Mononuclear cell (primary cell): ENCODE results near the gene PER3. TPM values are rescaled to one million over a fixed set of nuclear protein-coding genes. Genes with fewer than 3 reads are reported as not detected.
"Not testable (repeated sequence)": the region's sequence is repeated elsewhere in the genome, so short reads cannot be mapped to it uniquely, and the experiment has no call there.

Experiments
- H3K27me3 ChIP-seq: 2 replicates; pipeline ENCODE4 v1.6.0; 2011; ENCODE audit warnings: low read length, control low read depth; ENCODE audit not compliant: insufficient read depth
- H3K4me1 ChIP-seq: 2 replicates; pipeline ENCODE4 v1.5.1; 2011; ENCODE audit warnings: mild to moderate bottlenecking, low read length, control low read depth; ENCODE audit not compliant: insufficient read depth
- H3K4me3 ChIP-seq: 2 replicates; pipeline ENCODE4 v1.5.1; 2011; ENCODE audit warnings: mild to moderate bottlenecking, low read length, moderate library complexity
- H3K9me3 ChIP-seq: 2 replicates; pipeline ENCODE4 v1.5.1; 2011; ENCODE audit warnings: low read depth, mild to moderate bottlenecking, control low read depth, low read length
- total RNA-seq: library from RNA; depleted of rRNA; stranded (reverse); fragments of >200 nt; gene quantifications from one replicate; pipeline ENCODE4 v1.2.3, GENCODE V29; 2012

PER3 gene
- total RNA-seq, 1 donor, result 7.3 TPM

GRCh38 chr1:7791027-7791426 is 6.9 kb downstream of the PER3 start:
- H3K9me3 ChIP-seq, result peaks cover 14% of the 10 kb centered on the region
- not testable (repeated sequence) for H3K4me3 ChIP-seq, H3K4me1 ChIP-seq, H3K27me3 ChIP-seq

GRCh38 chr1:7795406-7795805 is 11.3 kb downstream of the PER3 start:
- Histone ChIP-seq H3K27me3 (no peaks in the 10 kb centered on the region), H3K9me3 (peaks cover 11% of the 10 kb centered on the region), H3K4me3 (no peak overlapping the region), H3K4me1 (no peaks in the 10 kb centered on the region)

DNA sequence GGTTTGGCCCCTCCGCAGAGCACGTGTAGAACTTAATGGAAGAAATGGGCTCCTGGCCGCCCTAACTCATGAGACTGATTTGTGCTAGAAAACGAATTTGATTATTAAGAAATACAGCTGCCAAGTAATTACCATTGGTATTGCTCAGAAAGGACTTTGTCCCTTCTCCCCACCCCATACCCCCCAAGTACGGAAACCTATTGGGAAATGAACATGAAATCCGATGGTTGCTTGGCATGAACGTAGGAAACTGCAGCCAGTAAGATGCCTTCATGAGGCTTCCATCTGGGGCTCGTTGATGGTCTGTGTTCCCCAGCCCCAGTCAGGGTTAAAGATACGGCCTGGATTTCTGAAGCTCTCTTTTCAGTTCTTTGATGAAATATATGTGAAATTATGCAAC is 21.4 kb downstream of the PER3 start:
- Histone ChIP-seq H3K27me3 (no peaks in the 10 kb centered on the region), H3K9me3 (no peaks in the 10 kb centered on the region), H3K4me1 (no peaks in the 10 kb centered on the region), H3K4me3 (no peak overlapping the region)

DNA sequence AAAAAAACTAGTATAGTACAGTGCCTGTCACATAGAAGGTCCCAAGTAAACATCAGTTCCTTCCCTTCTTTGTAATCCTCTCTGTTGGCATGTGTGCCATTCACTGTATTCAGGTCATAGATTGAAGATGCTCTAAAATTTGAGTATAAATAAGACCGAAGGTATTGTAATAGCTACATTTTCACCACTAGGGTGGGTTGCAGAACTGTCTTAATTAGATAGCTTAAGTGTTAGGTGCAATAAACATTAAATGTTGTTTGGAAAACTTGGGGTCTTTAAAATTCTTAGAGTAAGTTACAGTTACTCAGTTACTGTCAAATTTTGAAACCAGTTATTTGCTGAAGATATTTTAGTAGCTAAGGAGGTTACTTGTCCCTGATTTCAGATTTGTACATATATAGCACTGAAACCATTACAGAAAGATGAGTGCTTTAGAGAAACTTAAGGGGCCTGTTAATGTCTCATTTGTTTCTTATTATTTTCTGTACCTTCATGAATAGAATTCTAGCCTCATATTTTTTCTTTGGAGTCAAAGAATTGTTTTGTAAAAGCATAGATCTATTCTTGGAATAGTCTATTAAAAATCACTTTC is 24.3 kb downstream of the PER3 start:
- Histone ChIP-seq H3K4me3 (no peak overlapping the region), H3K9me3 (peaks cover 4% of the 10 kb centered on the region), H3K27me3 (no peaks in the 10 kb centered on the region)

DNA sequence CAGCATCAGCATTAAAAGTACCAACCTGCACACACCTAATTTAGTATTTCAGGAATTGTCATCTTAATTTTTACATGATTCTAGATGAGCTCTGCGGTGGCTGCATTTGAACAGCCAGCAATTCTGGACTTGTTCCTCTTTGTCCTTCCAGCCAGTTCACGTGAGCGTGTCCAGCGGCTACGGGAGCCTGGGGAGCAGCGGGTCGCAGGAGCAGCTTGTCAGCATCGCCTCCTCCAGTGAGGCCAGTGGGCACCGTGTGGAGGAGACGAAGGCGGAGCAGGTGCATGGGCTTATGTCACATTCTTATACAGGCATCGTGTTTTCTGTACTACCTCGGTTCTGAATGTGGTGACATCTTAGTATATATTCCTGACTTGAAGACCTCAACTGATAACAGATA is 25.7 kb downstream of the PER3 start:
- H3K4me3 ChIP-seq, result no peak overlapping the region
- H3K9me3 ChIP-seq, result peaks cover 16% of the 10 kb centered on the region
- no peaks in the 10 kb centered on the region for H3K4me1 ChIP-seq
- H3K27me3 ChIP-seq, result no peaks in the 10 kb centered on the region

More for the DNA sequence above, 24.3 kb downstream of the PER3 start:
- no peaks in the 10 kb centered on the region for H3K4me1 ChIP-seq

DNA sequence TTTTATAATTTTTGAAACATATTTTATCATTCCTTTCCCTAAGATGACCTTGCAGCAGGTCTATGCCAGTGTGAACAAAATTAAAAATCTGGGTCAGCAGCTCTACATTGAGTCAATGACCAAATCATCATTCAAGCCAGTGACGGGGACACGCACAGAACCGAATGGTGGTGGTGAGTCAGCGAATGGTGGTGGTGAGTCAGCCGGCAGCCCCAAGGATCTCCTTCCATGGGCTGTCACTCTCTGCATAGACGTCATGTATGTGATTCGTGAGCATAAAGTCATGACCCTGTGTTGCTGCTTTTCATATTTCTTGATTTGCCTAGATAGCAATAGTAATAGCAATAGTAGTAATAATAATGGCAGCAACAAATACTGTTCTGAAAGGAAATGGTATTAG is 26.3 kb downstream of the PER3 start:
- Histone ChIP-seq H3K4me1 (no peaks in the 10 kb centered on the region), H3K9me3 (peaks cover 16% of the 10 kb centered on the region), H3K27me3 (no peaks in the 10 kb centered on the region), H3K4me3 (no peak overlapping the region)

DNA sequence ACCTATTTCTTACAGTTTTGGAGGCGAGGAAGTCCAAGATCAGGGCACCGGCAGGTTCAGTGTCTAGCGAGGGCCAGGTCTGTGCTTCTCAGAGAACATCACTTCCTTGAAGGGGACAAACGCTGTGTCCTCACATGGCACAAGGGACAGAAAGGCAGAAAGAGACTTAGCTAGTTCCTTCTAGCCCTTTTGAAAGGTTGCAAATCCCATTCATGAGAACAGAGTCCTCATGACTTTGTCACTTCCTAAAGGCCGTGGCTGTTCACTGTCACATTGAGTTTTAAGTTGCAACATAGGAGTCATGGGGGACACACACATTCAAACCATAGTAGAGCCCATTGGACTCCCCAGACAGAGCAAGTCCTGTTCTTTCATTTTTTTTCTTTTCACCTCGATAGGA is 27.4 kb downstream of the PER3 start:
- Histone ChIP-seq H3K27me3 (no peaks in the 10 kb centered on the region), H3K4me1 (no peaks in the 10 kb centered on the region), H3K4me3 (no peak overlapping the region), H3K9me3 (peaks cover 16% of the 10 kb centered on the region)

DNA sequence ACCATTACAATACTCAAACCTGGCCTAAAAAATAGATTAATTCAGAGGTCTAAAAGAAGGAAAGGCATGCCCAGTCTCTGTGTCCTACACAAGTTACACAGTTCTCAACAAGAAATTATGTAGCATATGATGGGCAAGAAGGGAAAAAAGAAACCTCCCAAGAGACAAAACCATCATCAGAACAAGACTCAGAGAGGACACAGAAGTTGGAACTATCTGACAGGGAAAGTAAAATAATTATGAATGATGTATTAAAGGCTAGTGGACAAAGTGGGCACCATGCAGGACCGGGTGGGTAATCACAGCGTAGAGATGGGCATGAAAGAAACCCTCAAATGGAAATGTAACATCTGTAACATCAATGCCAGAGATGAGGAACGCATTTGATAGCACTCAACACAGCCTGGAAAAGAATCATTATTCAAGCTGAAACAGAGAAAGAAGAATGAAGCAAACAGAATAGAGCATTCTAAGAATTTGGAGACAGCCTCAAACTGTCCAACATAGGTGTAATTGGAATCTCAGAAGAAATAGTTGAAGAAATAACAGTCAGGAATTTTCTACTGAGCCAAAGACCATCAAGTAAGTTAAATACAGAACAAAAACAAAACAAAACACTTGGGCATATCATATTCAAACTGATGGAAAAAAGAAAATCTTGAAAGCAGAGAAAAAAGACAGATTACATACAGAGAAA is 29.7 kb downstream of the PER3 start:
- H3K27me3 ChIP-seq, result no peaks in the 10 kb centered on the region
- peaks cover 16% of the 10 kb centered on the region for H3K9me3 ChIP-seq
- no peak overlapping the region for H3K4me3 ChIP-seq
- H3K4me1 ChIP-seq, result no peaks in the 10 kb centered on the region

- Histone ChIP-seq H3K27me3 (no peaks in the 10 kb centered on the region), H3K4me3 (no peak overlapping the region), H3K9me3 (no peaks in the 10 kb centered on the region), H3K4me1 (no peaks in the 10 kb centered on the region)
Measured at GRCh38 chr1:7821282-7821681, 37.2 kb downstream of the PER3 start.

DNA sequence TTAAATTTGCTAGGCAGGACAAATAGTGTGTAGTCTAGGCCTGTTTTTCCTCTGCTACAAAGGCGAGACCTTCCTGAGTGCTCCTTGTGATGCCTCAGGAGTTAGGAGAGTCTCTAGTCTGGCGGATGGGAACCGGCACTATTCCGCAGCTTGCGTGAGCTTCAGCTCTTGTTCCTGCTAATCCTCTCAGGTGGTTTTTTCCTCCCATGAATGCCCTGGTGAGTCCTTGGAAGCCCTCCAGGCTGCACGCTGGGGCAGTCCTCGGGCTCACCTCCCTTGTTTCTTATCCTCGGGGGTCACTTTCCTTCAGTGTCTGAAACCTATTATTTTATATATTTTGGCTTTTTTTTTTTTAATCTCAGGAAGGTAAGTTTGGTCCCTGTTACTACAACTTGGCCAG is 40.6 kb downstream of the PER3 start:
- Histone ChIP-seq H3K4me1 (no peaks in the 10 kb centered on the region), H3K4me3 (no peak overlapping the region), H3K9me3 (no peaks in the 10 kb centered on the region), H3K27me3 (no peaks in the 10 kb centered on the region)

DNA sequence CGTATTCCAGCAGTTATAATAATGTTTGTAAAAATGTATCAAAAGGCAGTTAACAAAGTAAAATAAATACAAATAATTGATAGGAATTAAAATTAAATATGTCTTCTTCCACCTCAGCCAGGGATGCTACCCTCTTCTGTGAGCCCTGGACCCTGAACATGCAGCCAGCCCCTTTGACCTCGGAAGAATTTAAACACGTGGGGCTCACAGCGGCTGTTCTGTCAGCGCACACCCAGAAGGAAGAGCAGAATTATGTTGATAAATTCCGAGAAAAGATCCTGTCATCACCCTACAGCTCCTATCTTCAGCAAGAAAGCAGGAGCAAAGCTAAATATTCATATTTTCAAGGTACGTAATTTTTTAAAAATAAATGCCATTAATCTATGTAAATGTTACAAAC is 42.3 kb downstream of the PER3 start:
- H3K4me1 ChIP-seq, result no peaks in the 10 kb centered on the region
- no peaks in the 10 kb centered on the region for H3K9me3 ChIP-seq
- no peaks in the 10 kb centered on the region for H3K27me3 ChIP-seq
- H3K4me3 ChIP-seq, result no peak overlapping the region

DNA sequence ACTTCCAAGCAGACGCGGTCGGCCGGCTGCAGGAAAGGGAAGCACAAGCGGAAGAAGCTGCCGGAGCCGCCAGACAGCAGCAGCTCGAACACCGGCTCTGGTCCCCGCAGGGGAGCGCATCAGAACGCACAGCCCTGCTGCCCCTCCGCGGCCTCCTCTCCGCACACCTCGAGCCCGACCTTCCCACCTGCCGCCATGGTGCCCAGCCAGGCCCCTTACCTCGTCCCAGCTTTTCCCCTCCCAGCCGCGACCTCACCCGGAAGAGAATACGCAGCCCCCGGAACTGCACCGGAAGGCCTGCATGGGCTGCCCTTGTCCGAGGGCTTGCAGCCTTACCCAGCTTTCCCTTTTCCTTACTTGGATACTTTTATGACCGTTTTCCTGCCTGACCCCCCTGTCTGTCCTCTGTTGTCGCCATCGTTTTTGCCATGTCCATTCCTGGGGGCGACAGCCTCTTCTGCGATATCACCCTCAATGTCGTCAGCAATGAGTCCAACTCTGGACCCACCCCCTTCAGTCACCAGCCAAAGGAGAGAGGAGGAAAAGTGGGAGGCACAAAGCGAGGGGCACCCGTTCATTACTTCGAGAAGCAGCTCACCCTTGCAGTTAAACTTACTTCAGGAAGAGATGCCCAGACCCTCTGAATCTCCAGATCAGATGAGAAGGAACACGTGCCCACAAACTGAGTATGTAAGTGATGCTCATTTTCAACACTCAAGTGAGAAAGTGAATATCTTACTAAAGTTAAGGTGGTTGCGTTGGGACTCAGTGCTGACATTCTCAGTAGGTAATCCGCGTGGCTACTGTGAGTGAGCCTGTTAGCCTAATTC is 43.2 kb downstream of the PER3 start:
- Histone ChIP-seq H3K4me1 (no peaks in the 10 kb centered on the region), H3K4me3 (peak overlapping the region; percentile 41), H3K9me3 (no peaks in the 10 kb centered on the region), H3K27me3 (no peaks in the 10 kb centered on the region)

- Histone ChIP-seq H3K27me3 (no peaks in the 10 kb centered on the region), H3K4me3 (no peak overlapping the region), H3K9me3 (no peaks in the 10 kb centered on the region), H3K4me1 (no peaks in the 10 kb centered on the region)
Measured at GRCh38 chr1:7831458-7831857, 47.4 kb downstream of the PER3 start.

- no peaks in the 10 kb centered on the region for H3K27me3 ChIP-seq
- H3K9me3 ChIP-seq, result no peaks in the 10 kb centered on the region
- no peaks in the 10 kb centered on the region for H3K4me1 ChIP-seq
- H3K4me3 ChIP-seq, result no peak overlapping the region
Measured at GRCh38 chr1:7833035-7833434, 48.9 kb downstream of the PER3 start.

DNA sequence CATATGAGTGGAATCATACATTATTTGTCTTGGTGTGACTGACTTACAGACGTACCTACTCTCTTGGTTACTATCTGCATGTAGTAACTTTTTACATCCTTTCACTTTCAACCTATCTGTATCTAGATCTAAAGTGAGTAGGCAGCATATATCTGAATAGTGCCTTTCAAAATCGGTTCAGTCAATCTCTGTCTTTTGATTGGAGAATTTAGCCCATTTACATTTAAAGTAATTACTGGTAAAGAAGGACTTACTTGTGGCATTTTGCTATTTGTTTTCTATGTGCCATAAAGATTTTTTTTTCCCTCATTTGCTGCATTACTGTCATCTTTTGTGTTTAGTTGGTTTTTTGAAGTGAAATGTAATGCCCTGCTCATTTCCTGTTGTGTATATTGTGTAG is 54.6 kb downstream of the PER3 start:
- Histone ChIP-seq H3K4me1 (no peaks in the 10 kb centered on the region), H3K27me3 (no peaks in the 10 kb centered on the region), H3K4me3 (no peak overlapping the region), H3K9me3 (peaks cover 13% of the 10 kb centered on the region)
